Muscle layer of colon (tissue), 2 donors: ENCODE results near the gene EFCAB13.

ENCODE experiments used
- H3K27ac ChIP-seq: one replicate; pipeline ENCODE4 v1.7.0; 2013; ENCODE audit warnings: low read depth, mild to moderate bottlenecking, low read length, moderate library complexity
- H3K27me3 ChIP-seq, 2 donors: one replicate each; pipeline ENCODE4 v1.7.0; 2013; ENCODE audit warnings: low read length in 2 of 2, mild to moderate bottlenecking in 2 of 2; ENCODE audit not compliant: insufficient read depth in 2 of 2, control insufficient read depth in 1 of 2
- H3K36me3 ChIP-seq: one replicate; pipeline ENCODE4 v1.7.0; 2013; ENCODE audit warnings: mild to moderate bottlenecking, low read length; ENCODE audit not compliant: insufficient read depth
- H3K4me1 ChIP-seq: one replicate; pipeline ENCODE4 v1.7.0; 2013; ENCODE audit warnings: mild to moderate bottlenecking, low read length; ENCODE audit not compliant: insufficient read depth
- H3K4me3 ChIP-seq, 2 donors: one replicate each; pipeline ENCODE4 v1.7.0; 2013; ENCODE audit warnings: low read length in 2 of 2, low read depth in 1 of 2, mild to moderate bottlenecking in 1 of 2, moderate library complexity in 1 of 2
- H3K9ac ChIP-seq: one replicate; pipeline ENCODE4 v1.7.0; 2013; ENCODE audit warnings: low read length
- H3K9me3 ChIP-seq: one replicate; pipeline ENCODE4 v1.7.0; 2013; ENCODE audit warnings: mild to moderate bottlenecking, low read length
- donor health status: abdominal sarcoma.
- donor health status: Adenocarcinoma of cecum.

The EFCAB13 gene

DNA sequence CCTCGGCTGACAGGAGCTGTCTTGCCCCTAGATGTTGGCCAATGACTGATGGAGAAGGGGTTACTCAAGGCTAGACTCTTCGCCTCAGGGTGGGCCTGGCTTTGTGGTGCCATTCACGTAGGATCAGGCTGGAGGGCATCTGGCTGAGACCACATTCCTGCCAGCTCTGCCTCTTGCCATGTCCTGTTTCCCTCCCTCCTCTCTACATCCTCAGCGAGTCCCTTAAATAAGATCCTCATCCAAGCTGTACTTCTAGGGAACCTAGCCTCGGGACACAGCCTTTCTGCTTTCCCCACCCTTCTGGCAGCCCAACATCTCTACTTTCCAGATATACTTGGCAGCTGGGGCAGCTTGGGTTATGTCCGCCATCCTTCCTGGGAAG lies 27.9 kb upstream of the EFCAB13 start:
- Histone ChIP-seq H3K4me3 (no peak overlapping the region), H3K36me3 (peaks cover 68% of the 10 kb centered on the region), H3K9ac (no peak overlapping the region), H3K27ac (no peak overlapping the region), H3K27me3 (no peaks in the 10 kb centered on the region), H3K9me3 (no peaks in the 10 kb centered on the region), H3K4me1 (peaks cover 24% of the 10 kb centered on the region)

GRCh38 chr17:47297661-47298400 lies 25.9 kb upstream of the EFCAB13 start:
- peaks cover 68% of the 10 kb centered on the region for H3K36me3 ChIP-seq
- no peaks in the 10 kb centered on the region for H3K9me3 ChIP-seq
- H3K4me3 ChIP-seq = no peak overlapping the region
- no peak overlapping the region for H3K9ac ChIP-seq
- H3K27me3 ChIP-seq = no peaks in the 10 kb centered on the region
- H3K4me1 ChIP-seq = peaks cover 24% of the 10 kb centered on the region
- H3K27ac ChIP-seq = no peak overlapping the region

- H3K9ac ChIP-seq = no peak overlapping the region
- H3K4me3 ChIP-seq = no peak overlapping the region
- no peaks in the 10 kb centered on the region for H3K27me3 ChIP-seq
- H3K27ac ChIP-seq = no peak overlapping the region
- peaks cover 68% of the 10 kb centered on the region for H3K36me3 ChIP-seq
- no peaks in the 10 kb centered on the region for H3K9me3 ChIP-seq
- peaks cover 24% of the 10 kb centered on the region for H3K4me1 ChIP-seq
Observed at GRCh38 chr17:47298712-47299111, 25.0 kb upstream of the EFCAB13 start.

GRCh38 chr17:47299239-47299910 lies 24.4 kb upstream of the EFCAB13 start:
- Histone ChIP-seq H3K4me3 (no peak overlapping the region), H3K9ac (no peak overlapping the region), H3K4me1 (peaks cover 22% of the 10 kb centered on the region), H3K27me3 (no peaks in the 10 kb centered on the region), H3K9me3 (no peaks in the 10 kb centered on the region), H3K27ac (no peak overlapping the region), H3K36me3 (peaks cover 73% of the 10 kb centered on the region)

DNA sequence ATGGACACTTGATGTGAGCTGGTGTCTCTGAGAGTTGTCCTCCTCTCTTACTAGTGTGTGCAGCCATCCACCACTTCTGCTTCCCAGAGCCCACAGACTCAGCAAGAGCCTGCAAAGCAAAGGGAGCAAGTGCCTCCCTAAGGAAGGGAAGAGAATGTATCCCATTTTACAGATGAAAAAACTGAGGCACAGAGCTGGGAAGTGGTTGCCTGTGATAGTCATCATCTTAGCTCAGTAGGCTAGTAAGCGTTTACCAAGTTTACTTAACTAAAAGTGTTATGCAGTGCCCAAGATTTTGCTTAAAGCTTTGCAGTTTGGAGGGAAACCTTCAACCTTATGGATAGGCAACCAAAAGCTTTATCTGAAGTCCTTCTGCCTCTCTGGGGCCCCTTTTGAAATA lies 23.0 kb upstream of the EFCAB13 start:
- Histone ChIP-seq H3K4me1 (peaks cover 19% of the 10 kb centered on the region), H3K36me3 (peaks cover 64% of the 10 kb centered on the region)

GRCh38 chr17:47301161-47301560 lies 22.6 kb upstream of the EFCAB13 start:
- Histone ChIP-seq H3K9ac (no peak overlapping the region), H3K27me3 (no peaks in the 10 kb centered on the region), H3K4me3 (no peak overlapping the region), H3K4me1 (peaks cover 19% of the 10 kb centered on the region), H3K27ac (no peak overlapping the region), H3K9me3 (no peaks in the 10 kb centered on the region), H3K36me3 (peaks cover 61% of the 10 kb centered on the region)

More for the DNA sequence above, 23.0 kb upstream of the EFCAB13 start:
- Histone ChIP-seq H3K4me3 (no peak overlapping the region), H3K27ac (no peak overlapping the region), H3K9ac (no peak overlapping the region), H3K27me3 (no peaks in the 10 kb centered on the region), H3K9me3 (no peaks in the 10 kb centered on the region)

GRCh38 chr17:47301831-47302230 lies 21.9 kb upstream of the EFCAB13 start:
- no peak overlapping the region for H3K9ac ChIP-seq
- H3K36me3 ChIP-seq = peaks cover 60% of the 10 kb centered on the region
- H3K27ac ChIP-seq = no peak overlapping the region
- peaks cover 19% of the 10 kb centered on the region for H3K4me1 ChIP-seq
- H3K4me3 ChIP-seq = no peak overlapping the region
- H3K27me3 ChIP-seq = no peaks in the 10 kb centered on the region
- H3K9me3 ChIP-seq = no peaks in the 10 kb centered on the region

- Histone ChIP-seq H3K27ac (no peak overlapping the region), H3K36me3 (peaks cover 54% of the 10 kb centered on the region), H3K9ac (no peak overlapping the region), H3K4me3 (no peak overlapping the region), H3K4me1 (peaks cover 11% of the 10 kb centered on the region), H3K9me3 (no peaks in the 10 kb centered on the region), H3K27me3 (no peaks in the 10 kb centered on the region)
Observed at GRCh38 chr17:47304186-47304585, 19.6 kb upstream of the EFCAB13 start.

- Histone ChIP-seq H3K9ac (no peak overlapping the region), H3K9me3 (no peaks in the 10 kb centered on the region), H3K36me3 (peaks cover 49% of the 10 kb centered on the region), H3K4me3 (no peak overlapping the region), H3K27me3 (no peaks in the 10 kb centered on the region), H3K4me1 (peaks cover 7% of the 10 kb centered on the region), H3K27ac (no peak overlapping the region)
Observed at GRCh38 chr17:47305302-47305923, 18.3 kb upstream of the EFCAB13 start.

- Histone ChIP-seq H3K4me1 (peaks cover 11% of the 10 kb centered on the region), H3K9me3 (no peaks in the 10 kb centered on the region), H3K27ac (no peak overlapping the region), H3K27me3 (no peaks in the 10 kb centered on the region), H3K9ac (no peak overlapping the region), H3K36me3 (peaks cover 27% of the 10 kb centered on the region), H3K4me3 (no peak overlapping the region)
Observed at GRCh38 chr17:47310186-47310733, 13.5 kb upstream of the EFCAB13 start.

DNA sequence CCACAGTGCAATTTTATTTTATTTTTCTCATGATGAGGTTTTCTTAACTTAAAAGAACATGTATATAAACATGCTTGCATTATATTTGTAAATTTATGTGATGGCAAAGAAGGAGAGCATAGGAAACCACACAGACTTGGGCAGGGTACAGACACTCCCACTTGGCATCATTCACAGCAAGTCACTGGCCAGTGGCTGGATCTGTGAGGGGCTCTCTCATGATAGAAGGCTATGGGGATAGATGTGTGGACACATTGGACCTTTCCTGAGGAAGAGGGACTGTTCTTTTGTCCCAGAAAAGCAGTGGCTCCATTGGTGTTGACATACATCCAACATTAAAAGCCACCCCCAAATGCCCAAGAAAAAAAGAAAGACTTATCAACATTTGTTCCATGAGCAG lies 12.3 kb upstream of the EFCAB13 start:
- no peak overlapping the region for H3K9ac ChIP-seq
- H3K27me3 ChIP-seq = no peaks in the 10 kb centered on the region
- no peaks in the 10 kb centered on the region for H3K9me3 ChIP-seq
- peaks cover 11% of the 10 kb centered on the region for H3K4me1 ChIP-seq
- H3K4me3 ChIP-seq = no peak overlapping the region
- H3K36me3 ChIP-seq = peaks cover 27% of the 10 kb centered on the region
- H3K27ac ChIP-seq = no peak overlapping the region
